ENCODE results near the gene TMEM209. TPM values are rescaled to one million over a fixed set of nuclear protein-coding genes. Genes with fewer than 3 reads are reported as not detected.

The TMEM209 gene
- total and polyA plus RNA-seq, 5 donors: 5.2 to 9.8 (median 9.1) TPM

GRCh38 chr7:130118294-130118693 is 86.9 kb downstream of the TMEM209 start:
- no peaks in the 10 kb centered on the region for H3K27me3 ChIP-seq (ENCODE audit: control insufficient read depth, insufficient read depth)
- DNase-seq (no peak), ATAC-seq (no peak)
- 89% methylated on average over 5 of the region's 5 CpGs for WGBS
- no peak overlapping the region for H3K27ac ChIP-seq (ENCODE audit: low read length)
- H3K9me3 ChIP-seq (ENCODE audit: control insufficient read depth, low read length): no peaks in the 10 kb centered on the region
- no peak overlapping the region for H3K4me3 ChIP-seq (ENCODE audit: low read length)
- no peaks in the 10 kb centered on the region for H3K4me1 ChIP-seq (ENCODE audit: control insufficient read depth, insufficient read depth, low read length)
- intact Hi-C loops (cut with DNase I): no loop called here

- intact Hi-C loops (cut with DNase I): no loop called here
- Histone ChIP-seq H3K4me1 (ENCODE audit: control insufficient read depth, insufficient read depth, low read length) (no peaks in the 10 kb centered on the region), H3K27me3 (ENCODE audit: control insufficient read depth, insufficient read depth) (no peaks in the 10 kb centered on the region), H3K4me3 (ENCODE audit: low read length) (no peak overlapping the region), H3K9me3 (ENCODE audit: control insufficient read depth, low read length) (no peaks in the 10 kb centered on the region), H3K27ac (ENCODE audit: low read length) (no peak overlapping the region)
- no peak for ATAC-seq
- DNase-seq: no peak
- 98% methylated on average over 2 of the region's 2 CpGs for WGBS
These were observed 90.4 kb downstream of the TMEM209 start for GRCh38 chr7:130114776-130115175.

Other genes with a start within 250 kb of the TMEM209 start
- 10 to 100 TPM; 14.8 to 17.1 (median 16.6) TPM for gene ZC3HC1, start 154.0 kb downstream of the TMEM209 start, total RNA-seq
- 15.4 TPM for gene ZC3HC1, start 154.0 kb downstream of the TMEM209 start, polyA plus RNA-seq
- gene KLHDC10, start 134.9 kb downstream of the TMEM209 start, total RNA-seq: 10 to 100 TPM; 24.3 to 29.4 (median 26.5) TPM
- 8.6 TPM for gene KLHDC10, start 134.9 kb downstream of the TMEM209 start, polyA plus RNA-seq
- not detected for gene SSMEM1, start 2.5 kb upstream of the TMEM209 start, total RNA-seq
- not detected for gene SSMEM1, start 2.5 kb upstream of the TMEM209 start, polyA plus RNA-seq
- gene CPA2, start 61.5 kb upstream of the TMEM209 start, total RNA-seq: under 1 TPM in 1 of 4 donors, not detected in 3; 0.67 TPM
- gene CPA2, start 61.5 kb upstream of the TMEM209 start, polyA plus RNA-seq: 0.05 TPM
- gene CPA4, start 87.8 kb upstream of the TMEM209 start, total RNA-seq: under 1 TPM in 3 of 4 donors, not detected in 1; 0.34 to 0.84 (median 0.65) TPM
- gene CPA4, start 87.8 kb upstream of the TMEM209 start, polyA plus RNA-seq: 0.02 TPM
- not detected for gene CPA5, start 139.4 kb upstream of the TMEM209 start, total RNA-seq
- gene CPA5, start 139.4 kb upstream of the TMEM209 start, polyA plus RNA-seq: not detected
- 1 to 10 TPM in 1 of 4 donors, not detected in 3; 1.0 TPM for gene CPA1, start 175.1 kb upstream of the TMEM209 start, total RNA-seq
- 0.36 TPM for gene CPA1, start 175.1 kb upstream of the TMEM209 start, polyA plus RNA-seq
- gene CEP41, start 235.6 kb upstream of the TMEM209 start, total RNA-seq: 1 to 10 TPM; 5.6 to 7.5 (median 6.3) TPM
- 3.0 TPM for gene CEP41, start 235.6 kb upstream of the TMEM209 start, polyA plus RNA-seq

All from right cardiac atrium (tissue), 5 donors.